Stimulated activated CD4-positive, alpha-beta T cell treated with anti-CD3 and anti-CD28 coated beads, Interleukin-2, amount 100 ng/mL, for 24 hours (primary cell): ENCODE results near the gene NPAS4.
"Not testable (repeated sequence)": the region's sequence is repeated elsewhere in the genome, so short reads cannot be mapped to it uniquely, and the experiment has no call there.

Experiments
- DNase-seq, 2 donors: peaks; one replicate each; pipeline ENCODE4 v3.0.0-alpha.2; 2020

Gene NPAS4

GRCh38 chr11:66459138-66459778 lies 38.4 kb downstream of the NPAS4 start:
- DNase-seq: no peak

- DNase-seq: no peak
Observed at GRCh38 chr11:66462010-66462409, 41.2 kb downstream of the NPAS4 start.

- DNase-seq: no peak
Observed at GRCh38 chr11:66462911-66463310, 42.1 kb downstream of the NPAS4 start.

- DNase-seq: not testable (repeated sequence)
Observed at GRCh38 chr11:66464116-66464515, 43.3 kb downstream of the NPAS4 start.

- DNase-seq: no peak
Observed at GRCh38 chr11:66464916-66465315, 44.1 kb downstream of the NPAS4 start.

- DNase-seq: no peak
Observed at GRCh38 chr11:66465373-66466224, 44.8 kb downstream of the NPAS4 start.

GRCh38 chr11:66466225-66467033 lies 45.6 kb downstream of the NPAS4 start, which contains the start of gene PELI3:
Gene PELI3, plus strand, starts transcription at chr11:66466905. Its CDS starts 1,224 bp downstream, at chr11:66468129.
- DNase-seq: peak; percentile 92 to 95

GRCh38 chr11:66467034-66467659 lies 46.3 kb downstream of the NPAS4 start:
- DNase-seq: peak; percentile 49 to 56

GRCh38 chr11:66467756-66468155 lies 46.9 kb downstream of the NPAS4 start:
- peak in 1 of 2 donors; percentile 19 for DNase-seq

GRCh38 chr11:66468691-66469090 lies 47.9 kb downstream of the NPAS4 start:
- DNase-seq: no peak

GRCh38 chr11:66469441-66469840 lies 48.6 kb downstream of the NPAS4 start:
- DNase-seq: no peak

- DNase-seq: no peak
Observed at GRCh38 chr11:66470015-66470414, 49.2 kb downstream of the NPAS4 start.

- DNase-seq: no peak
Observed at GRCh38 chr11:66471142-66471541, 50.3 kb downstream of the NPAS4 start.

- no peak for DNase-seq
Observed at GRCh38 chr11:66472054-66472453, 51.2 kb downstream of the NPAS4 start.

- DNase-seq: no peak
Observed at GRCh38 chr11:66473167-66473566, 52.3 kb downstream of the NPAS4 start.

GRCh38 chr11:66473608-66474515 lies 53.0 kb downstream of the NPAS4 start:
- no peak for DNase-seq

- no peak for DNase-seq
Observed at GRCh38 chr11:66475349-66476172, 54.7 kb downstream of the NPAS4 start.
